ENCODE data around the gene MED10.
"Not testable (repeated sequence)": the region's sequence is repeated elsewhere in the genome, so short reads cannot be mapped to it uniquely, and the experiment has no call there.

MED10 gene

DNA sequence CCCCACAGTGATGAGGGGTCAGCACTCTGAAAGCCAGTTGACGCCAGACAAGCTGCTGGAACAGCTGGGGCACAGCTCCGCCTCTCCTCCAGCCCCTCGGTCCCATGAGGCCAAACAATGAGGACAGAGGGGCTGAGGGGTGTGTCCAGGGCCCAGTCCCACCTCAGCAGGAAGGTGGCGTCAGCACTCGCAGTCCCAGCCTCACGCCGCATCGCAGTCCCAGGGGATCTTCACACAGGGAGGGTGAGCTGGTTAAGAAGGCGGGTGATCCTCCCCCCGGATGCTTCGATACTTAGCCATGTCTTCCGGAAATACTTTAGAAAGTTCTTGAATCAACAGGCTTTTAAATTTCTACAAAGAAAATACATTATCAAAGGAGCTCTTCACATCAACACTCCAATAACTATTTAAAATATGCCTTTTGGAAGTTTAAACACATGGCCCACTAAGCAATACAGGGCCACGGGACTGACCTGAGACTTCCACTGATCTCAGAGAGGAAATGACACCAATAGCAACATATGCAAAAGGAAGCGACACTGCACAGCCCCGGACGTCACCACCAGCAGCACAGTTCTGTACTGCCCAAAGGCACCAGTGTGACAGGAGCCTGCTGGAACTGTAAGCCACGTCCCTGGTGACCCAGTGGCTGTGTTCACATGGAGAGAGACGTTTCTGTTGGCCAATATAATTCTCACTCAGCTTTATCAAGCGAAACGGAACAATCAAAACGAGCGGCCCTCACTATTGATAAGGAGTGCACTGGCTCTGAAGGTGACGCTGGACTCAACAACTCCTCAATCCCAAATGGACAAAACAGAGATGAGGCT, 5.9 kb downstream of the MED10 start:
- DNase-seq (ENCODE audit: low read depth), result no peak

DNA sequence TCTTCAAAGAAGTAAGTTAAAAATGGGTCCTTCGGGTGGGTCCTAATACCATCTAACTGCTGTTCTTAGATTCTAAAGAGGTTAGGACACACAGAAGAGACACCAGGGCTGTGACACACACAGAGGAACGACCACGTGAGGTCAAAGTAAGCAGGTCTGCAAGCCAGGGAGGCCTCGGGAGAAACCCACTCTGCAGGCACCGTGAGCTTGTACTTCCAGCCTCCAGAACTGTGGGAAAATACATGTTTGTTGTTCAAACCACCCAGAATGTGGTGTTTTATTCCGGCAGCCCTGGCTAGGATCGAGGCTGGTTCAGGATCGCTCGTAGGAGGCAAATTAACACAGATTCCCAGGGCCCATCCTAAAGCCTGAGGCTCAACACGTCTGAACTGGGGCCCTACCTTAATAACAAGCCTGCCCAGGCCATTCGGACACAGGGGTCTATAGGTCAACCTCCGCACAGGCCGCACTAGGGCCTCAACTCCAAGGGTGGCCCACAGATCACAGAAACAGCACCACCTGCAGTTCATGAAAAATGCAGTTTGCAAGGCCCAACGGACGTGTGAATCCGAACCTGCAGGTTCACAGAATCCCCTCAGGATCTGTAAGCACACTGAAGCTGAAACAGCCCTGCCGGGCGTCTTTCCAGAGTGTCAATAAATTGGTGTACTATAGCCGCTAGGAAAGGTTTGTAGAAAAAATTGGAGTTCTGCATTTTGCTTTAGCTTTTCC, 7.1 kb downstream of the MED10 start:
- DNase-seq (ENCODE audit: low read depth), result no peak

DNA sequence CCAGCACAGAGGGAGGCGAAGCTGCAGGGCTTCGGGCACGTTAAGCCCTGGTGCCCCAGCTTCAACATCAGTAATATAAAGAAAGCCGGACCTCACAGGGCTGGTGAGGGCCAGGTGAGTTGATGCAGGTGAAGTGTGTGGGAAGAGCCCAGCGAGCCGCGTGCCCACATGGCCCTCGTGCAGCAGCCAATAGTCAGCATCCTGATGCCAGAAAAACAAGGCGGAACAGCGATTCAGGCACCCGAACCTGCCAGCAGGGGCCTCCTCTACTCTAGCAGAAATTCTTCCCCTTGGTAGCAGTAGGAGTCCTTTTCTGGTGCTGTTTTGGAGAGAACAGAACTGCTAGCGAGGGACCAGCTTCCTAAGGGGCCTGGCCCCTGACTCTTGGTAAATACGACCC, 7.8 kb downstream of the MED10 start:
- DNase-seq (ENCODE audit: low read depth), result no peak

DNA sequence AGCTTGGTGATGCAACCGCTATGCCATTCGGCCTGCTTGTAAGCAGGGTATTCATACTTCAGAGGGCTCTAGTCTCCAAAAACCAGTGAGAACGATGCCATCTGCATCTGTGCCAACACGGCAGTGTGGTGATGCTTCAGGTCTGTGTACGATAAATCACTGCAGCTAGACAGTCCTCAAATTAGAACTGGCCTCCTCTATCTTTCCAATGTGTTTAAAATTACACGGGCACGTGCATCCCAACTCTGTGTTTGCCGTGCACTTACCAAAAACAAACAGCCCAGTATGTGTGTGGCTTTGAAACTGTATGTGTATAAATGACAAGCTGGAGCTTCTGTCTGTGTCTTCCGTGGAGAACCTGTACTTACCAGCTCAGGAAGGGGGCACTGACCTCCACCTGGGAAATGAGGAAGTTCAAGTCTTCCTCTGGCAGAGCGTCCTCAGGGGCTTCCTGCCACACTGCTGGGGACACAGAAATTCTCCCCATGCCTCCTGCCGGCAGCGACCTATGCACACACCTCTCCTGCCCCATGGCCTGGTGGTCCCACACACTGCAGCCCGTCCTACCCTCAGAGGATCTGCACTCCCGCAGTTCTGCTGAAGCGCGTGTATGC, 12.3 kb downstream of the MED10 start:
- no peak for DNase-seq (ENCODE audit: low read depth)

DNA sequence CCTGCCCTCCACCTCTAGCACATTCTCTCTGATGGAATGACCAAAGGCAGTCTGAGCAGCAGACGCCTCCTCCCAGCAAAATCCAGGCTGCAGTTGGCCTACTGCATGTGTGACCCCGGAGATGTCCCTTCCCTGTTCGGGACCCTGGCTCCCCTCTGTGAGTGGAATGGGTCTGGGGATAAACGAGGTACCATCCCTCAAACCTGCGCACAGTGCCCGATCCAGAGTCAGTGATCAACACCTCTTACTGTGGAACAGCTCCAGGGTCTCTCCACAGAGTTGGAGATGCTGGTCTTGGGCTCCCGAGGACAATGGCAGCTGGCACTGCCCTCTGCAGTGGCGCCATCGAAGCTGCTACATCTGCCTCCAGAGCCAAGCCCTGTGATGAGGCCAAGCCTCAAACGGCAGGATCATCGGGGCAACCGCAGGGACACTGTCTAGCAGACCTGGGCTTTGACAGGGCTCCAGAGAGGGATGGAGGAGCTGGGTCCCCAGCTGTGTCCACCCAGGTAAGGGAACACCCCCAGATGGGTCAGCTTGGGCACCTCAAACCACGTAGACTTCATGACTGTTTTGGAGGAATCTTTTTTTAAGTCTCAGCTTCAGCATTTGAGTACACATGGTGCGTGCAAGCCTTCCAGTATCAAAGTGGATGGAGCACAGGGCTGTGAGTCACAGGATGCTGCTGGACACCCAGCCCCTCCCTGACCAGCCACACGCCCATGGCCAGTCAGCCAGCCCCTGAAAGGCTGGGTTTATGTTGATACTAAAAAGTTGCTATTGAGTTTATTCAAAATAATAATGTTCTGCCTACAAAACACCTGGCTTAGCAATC, 13.0 kb downstream of the MED10 start:
- no peak for DNase-seq (ENCODE audit: low read depth)

DNA sequence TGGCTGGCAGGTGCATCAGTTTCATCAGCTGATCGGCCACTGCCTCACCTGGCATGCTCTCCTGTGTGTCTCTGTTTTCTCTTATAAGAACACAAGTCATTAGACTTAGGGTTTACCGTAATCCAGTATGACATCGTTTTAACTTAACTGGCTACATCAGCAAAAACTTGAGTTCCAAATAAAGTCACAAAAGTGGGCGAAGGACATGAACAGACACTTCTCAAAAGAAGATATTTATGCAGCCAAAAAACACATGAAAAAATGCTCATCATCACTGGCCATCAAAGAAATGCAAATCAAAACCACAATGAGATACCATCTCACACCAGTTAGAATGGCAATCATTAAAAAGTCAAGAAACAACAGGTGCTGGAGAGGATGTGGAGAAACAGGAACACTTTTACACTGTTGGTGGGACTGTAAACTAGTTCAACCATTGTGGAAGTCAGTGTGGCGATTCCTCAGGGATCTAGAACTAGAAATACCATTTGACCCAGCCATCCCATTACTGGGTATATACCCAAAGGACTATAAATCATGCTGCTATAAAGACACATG, 14.8 kb downstream of the MED10 start:
- DNase-seq (ENCODE audit: low read depth), result not testable (repeated sequence)

DNA sequence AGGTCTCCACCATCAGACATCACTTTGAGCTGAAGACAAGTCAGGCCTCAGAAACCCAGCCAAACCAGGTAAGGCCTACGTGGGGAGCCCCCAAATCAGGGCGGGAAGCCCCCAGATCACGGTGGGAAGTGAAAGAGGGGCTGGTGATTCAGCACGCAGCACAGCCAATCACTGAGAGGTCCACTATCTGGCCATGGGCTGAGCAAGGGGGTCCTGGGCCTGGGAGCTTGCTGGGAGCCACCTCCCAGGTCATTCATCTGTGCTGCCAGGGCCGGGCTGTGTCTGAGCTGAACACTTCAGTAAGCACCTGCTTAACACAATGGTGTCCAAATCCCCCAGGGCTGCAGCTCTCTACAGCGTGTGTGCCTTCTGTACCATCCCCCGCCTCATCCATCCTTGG, 15.5 kb downstream of the MED10 start:
- no peak for DNase-seq (ENCODE audit: low read depth)

DNA sequence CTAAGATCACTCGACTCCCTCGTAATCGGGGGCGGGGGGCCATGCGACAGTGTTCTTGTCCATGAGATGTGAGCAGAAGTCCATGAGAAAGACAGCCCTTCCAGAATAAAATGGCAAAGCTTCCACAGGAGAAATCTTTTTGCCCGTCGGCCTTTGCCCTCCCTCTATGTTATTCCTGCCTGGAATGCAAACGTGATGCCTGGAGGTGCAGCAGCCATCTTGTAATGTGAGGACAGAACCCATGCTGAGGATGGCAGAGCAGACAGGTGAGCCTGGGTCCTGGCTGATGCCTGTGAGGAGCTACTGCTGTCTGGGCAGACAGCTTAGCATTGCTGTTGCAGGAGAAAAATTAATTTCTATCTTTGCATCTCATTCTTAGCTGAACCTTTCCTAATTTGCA, 17.2 kb downstream of the MED10 start:
- no peak for DNase-seq (ENCODE audit: low read depth)

DNA sequence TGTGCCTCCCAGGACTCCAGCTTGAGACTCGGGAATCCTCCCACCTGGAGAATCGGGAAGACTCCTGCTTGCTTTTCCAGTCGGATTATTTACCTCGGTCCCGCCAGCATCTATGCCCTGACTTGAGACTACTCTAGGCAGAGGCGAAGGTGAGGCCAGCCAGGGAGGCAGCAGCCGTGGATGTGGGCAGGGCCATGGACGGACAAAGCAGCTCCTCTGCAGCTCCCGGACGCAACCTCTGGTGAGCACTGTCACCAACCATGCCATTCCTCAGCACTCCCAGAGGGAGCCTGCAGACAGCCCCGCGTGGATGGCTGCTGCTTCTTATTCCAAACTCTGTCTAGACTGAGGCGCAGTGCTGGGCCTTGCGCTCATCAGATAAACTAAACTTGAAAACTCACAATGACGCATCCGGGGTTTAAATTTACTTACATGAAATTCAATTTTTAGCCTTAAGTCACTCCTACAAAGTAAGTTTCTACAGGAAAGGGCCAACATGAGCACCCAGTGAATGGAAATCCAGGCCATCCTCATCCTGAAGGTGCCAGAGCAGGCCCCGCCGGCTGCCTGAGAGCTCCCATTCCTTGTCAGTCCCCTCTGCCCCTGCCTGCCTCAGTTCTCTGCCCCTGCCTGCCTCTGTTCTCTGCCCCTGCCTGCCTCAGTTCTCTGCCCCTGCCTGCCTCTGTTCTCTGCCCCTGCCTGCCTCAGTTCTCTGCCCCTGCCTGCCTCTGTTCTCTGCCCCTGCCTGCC, 17.8 kb downstream of the MED10 start:
- no peak for DNase-seq (ENCODE audit: low read depth)

DNA sequence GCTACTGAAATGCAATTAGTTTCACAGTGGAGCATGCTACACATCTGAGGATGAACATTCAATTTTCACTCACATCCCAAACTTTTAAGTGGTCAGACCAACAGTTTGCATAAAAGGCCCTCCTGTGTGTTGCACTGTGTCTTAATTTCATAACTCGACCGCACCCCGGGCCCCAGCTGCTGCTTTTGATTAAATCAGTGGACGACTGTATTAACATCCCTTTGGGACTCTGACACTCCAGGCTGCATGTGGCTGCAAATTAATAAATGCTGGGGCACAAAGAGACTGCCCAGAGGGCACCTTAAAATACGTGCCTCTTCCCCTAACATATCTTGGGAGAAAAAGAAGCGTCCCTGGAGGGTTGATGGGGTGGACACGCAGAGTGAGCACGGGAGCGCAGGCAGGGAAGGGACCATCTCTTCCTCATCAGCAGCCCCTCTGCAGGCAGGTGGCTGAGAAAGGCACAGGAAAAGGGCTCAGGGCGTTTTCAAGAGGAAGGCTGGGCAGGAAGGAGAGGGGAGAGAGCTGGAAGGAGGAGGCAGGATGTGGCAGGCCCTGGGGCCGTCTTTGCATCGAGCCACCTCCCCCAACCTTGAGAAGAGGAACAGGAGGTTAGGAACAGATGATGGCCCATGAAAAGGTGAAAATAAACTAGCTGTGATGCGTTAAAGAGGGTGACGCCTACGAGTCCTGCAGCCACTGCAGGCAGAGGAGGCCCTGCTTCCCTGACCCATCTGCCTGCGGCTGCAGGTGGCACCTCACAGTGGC, 18.6 kb downstream of the MED10 start:
- DNase-seq (ENCODE audit: low read depth), result no peak

DNA sequence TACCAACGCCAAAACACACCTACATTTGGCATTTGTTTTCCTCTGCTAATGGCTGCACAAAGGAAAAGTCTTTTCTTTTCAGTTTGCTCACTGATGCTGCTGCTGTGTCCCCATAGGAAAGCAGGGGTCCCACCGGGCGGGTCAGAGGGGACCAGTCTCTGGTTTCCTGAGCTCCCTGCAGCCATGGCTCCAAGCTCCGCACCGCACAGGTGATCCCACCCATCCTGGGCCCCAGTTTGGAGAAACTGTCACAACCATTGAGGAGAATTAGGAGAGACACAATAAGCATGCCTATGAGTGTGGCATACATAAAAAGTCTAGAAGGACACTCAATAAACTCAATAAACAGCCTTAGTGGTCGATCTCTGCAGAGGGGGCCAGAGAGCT, 19.9 kb downstream of the MED10 start:
- DNase-seq (ENCODE audit: low read depth), result no peak

DNA sequence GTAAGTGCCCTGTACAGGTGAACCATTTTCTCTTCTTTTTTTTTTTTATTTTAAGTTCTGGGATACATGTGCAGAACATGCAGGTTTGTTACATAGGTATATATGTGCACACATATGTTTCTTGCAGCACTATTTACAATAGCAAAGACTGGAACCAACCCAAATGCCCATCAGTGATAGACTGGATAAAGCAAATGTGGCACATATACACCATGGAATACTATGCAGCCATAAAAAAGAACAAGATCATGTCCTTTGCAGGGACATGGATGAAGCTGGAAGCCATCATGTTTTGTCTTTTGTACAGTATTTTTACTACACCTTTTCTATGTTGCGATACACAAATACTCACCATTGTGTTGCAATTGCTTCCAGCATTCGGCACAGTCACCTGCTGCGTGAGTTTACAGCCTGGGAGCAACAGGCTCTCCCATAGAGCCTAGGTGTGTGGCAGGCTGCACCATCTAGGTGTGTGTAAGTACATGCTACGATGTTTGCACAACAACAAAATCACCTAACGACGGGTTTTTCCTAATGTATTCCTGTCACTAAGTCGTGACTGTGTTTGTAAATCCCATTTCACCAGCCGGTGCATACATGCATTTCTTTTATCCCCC, 20.4 kb downstream of the MED10 start:
- not testable (repeated sequence) for DNase-seq (ENCODE audit: low read depth)

DNA sequence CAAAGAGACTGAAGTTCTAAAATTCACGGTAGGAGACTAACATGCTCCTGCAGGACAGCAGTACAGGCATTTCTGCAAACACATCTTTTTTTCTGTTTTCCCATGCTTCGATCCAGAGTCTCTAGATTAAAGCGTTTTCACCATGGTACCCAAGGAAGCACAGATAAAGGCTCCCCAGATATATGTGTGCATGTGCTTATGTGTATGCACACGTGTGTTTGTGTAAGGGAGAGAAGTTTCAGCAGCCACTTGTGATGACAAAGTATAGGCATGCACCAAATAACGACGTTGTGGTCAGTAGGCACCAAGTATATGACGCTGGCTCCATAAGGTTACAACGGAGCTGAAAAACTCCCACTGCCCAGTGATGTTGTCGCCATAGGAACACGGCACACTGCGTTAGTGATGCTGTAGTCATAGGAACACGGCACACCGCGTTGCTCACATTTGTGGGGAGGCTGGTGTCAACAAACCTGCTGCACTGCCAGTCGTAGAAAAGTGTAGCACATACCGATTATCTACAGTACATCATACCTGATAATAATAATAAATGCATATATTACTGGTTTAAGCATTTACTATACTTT, 21.7 kb downstream of the MED10 start:
- no peak for DNase-seq (ENCODE audit: low read depth)

DNA sequence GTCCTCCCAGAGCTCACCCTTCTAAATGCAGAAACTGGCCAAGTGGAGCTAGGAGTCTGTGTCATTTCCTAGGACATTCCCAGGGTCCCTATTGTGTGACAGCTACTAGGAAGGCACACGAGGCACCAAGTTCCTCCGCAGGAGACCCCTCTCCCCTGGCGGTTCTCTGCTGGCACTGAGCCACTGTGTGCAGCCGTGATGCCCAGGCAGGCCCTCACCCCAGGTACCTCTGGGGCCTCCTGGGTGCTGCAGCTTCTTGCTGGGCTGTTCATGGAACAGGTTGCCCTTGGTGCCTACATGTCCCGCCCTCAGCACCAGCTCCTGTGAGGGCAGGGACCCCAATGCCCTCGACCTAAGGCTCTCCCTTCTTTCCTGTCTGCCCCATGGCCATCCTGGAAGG, 23.1 kb downstream of the MED10 start:
- DNase-seq (ENCODE audit: low read depth), result no peak

DNA sequence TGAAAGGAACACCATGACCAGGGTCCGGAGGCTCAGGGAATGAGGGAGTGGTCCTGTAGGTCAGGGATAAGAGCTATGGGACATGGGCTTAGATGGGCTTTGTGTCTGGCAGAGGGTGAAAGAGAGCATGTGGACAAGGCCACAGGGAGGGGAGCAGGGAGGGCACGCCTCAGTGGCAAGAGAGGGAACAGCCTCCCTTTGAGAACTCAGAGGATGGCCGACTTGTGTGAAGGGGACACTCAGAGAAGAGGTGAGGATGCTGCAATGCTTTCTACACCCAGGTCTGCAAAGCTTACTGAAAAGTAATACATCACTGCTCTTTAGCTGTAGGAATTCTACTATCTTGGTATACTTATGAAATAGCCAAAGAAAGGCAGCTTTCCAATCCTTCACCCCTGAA, 23.5 kb downstream of the MED10 start:
- no peak for DNase-seq (ENCODE audit: low read depth)

DNA sequence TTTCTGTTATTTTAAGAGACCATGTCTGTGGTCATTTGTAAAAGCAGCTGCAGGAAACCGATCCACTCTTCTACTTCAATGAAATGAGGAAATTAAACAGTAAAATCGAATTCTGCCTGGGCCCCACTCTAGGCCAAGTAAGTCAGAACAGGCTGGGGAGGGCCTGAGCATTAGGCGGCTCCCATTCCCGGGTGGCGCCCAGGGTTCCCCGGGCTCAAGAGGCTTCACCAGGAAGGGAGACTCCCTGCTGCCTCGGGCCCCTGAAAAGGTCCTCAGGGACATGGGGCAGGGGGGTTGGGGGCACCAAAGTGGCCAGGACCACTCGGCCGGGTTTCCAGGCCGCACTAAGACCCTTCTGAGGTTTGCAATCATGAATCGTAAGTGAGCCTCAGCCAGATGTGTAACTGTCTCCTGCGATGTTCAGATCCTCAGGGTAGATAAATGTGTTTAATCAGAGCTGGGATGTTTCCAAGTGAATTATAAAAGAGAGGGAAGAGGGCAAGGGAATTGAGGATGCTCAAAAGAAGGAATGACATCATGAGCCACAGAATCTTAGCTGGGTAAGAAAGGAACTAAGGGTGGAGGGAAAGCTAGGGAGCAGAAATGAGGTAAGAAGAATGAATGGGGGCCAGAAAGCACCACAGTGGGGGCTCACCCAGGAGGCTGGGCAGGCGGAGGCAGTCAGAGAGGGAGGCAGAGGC, 24.6 kb downstream of the MED10 start:
- no peak for DNase-seq (ENCODE audit: low read depth)

DNA sequence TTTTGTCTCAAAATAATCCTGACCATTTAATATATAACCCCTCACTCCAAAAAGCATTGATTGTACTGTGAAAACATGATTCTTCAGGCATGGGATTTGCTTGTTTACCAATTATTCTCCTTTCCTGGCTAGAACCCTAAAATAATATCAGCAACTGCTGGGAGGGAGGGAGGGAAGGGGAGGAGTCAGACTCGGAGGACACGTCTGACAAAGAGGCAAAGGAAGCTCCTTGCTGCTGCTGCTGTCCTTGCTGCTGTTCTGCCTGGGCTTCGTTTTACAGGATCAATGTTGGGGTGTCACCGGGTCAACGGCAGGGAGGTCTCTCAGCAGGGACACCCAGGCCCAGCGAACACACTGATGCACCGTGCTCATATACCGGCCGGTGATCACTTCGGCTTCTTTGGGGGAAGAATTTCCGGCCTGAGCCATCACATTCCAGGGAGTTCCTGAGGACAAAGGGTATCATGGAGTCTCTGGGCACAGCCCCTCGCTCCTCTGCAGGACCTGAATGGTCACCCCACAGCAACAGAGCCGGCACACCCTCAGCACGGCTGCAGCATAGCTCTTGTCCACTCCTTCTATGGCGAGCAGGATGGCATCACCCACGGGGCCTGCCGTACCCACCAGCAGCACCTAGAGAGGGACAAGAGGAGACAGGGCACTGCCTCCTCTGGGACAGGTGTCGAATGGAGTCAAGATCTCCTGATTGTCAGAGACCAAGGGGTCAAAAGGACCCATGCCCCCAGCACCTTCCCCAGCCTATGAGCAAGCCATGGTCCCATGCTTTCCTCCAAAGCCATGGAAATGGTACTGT, 27.9 kb downstream of the MED10 start:
- no peak for DNase-seq (ENCODE audit: low read depth)

DNA sequence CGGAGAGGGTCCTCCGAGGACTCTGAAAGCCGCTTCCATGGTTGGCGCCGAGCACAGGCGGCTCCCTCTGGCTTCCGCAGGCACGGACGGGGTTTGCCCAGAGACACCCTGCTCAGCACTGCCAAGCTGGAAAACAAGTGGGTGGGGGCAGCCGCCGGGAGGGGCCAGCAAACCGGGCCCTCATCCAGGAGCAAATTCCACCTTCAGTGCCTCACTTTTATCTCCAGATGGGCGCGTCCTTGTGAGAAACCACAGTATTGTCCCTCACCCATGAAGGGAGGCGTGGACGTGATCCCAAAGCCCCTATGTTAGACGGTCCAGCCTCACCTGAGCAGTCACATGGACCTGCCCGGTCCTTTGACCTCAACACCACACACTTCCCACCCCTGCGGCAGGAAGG, 29.0 kb downstream of the MED10 start:
- DNase-seq (ENCODE audit: low read depth), result no peak

Measured in activated T-cell treated with anti-CD3 and anti-CD28 coated beads for 24 hours (primary cell).